ENCODE results near the gene HSP90AA1. TPM values are rescaled to one million over a fixed set of nuclear protein-coding genes. Genes with fewer than 3 reads are reported as not detected.

The HSP90AA1 gene
- total RNA-seq, 2 experiments from 2014 or later = 451 to 462 TPM

DNA sequence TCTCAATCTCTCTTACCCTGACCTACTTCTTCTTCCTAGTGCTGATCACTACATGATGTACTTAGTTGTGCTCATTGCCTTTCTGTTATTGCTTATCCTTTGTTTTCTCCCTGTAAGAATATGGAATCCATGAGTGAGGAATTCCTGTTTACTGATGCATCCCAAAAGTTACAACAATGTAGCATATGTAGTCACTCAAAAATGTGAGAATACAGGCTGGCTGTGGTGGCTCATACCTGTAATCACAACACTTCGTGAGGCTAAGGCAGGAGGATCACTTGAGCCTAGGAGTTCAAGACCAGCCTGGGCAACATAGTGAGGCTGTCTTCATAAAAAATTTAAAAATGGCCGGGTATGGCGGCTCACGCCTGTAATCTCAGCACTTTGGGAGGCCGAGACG lies 44.9 kb upstream of the HSP90AA1 start:
- DNase-seq (no peak), ATAC-seq (ENCODE audit: poor library complexity) (no peak)
- Histone ChIP-seq H3K27ac (ENCODE audit: low read depth in 1 of 2, low read length in 2 of 2) (no peak overlapping the region), H3K4me1 (ENCODE audit: insufficient read depth, low read length) (no peaks in the 10 kb centered on the region), H3K36me3 (ENCODE audit: insufficient read depth, low read length) (no peaks in the 10 kb centered on the region), H3K4me3 (ENCODE audit: low read length) (no peak overlapping the region), H3K9me3 (ENCODE audit: control insufficient read depth in 1 of 2, insufficient read depth in 1 of 2, low read length in 2 of 2) (no peaks in the 10 kb centered on the region), H3K27me3 (ENCODE audit: control insufficient read depth in 1 of 2, insufficient read depth in 2 of 2, low read length in 2 of 2) (no peaks in the 10 kb centered on the region)
- Mint-ChIP-seq H3K4me3 (no peak overlapping the region), H3K4me1 (ENCODE audit: low read depth) (no peaks in the 10 kb centered on the region), H3K27ac (no peak overlapping the region), H3K36me3 (ENCODE audit: low read depth) (peaks cover 4% of the 10 kb centered on the region), H3K9me3 (no peaks in the 10 kb centered on the region), H3K27me3 (no peaks in the 10 kb centered on the region)
- POLR2A ChIA-PET = no interaction called here
- intact Hi-C loops (cut with DNase I, micrococcal nuclease) = no loop called here
- CTCF ChIA-PET = no interaction called here
- TF ChIP-seq, protein P1, sequence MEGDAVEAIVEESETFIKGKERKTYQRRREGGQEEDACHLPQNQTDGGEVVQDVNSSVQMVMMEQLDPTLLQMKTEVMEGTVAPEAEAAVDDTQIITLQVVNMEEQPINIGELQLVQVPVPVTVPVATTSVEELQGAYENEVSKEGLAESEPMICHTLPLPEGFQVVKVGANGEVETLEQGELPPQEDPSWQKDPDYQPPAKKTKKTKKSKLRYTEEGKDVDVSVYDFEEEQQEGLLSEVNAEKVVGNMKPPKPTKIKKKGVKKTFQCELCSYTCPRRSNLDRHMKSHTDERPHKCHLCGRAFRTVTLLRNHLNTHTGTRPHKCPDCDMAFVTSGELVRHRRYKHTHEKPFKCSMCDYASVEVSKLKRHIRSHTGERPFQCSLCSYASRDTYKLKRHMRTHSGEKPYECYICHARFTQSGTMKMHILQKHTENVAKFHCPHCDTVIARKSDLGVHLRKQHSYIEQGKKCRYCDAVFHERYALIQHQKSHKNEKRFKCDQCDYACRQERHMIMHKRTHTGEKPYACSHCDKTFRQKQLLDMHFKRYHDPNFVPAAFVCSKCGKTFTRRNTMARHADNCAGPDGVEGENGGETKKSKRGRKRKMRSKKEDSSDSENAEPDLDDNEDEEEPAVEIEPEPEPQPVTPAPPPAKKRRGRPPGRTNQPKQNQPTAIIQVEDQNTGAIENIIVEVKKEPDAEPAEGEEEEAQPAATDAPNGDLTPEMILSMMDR (IDR thresholded peaks at IDR 0.05) = no peak

DNA sequence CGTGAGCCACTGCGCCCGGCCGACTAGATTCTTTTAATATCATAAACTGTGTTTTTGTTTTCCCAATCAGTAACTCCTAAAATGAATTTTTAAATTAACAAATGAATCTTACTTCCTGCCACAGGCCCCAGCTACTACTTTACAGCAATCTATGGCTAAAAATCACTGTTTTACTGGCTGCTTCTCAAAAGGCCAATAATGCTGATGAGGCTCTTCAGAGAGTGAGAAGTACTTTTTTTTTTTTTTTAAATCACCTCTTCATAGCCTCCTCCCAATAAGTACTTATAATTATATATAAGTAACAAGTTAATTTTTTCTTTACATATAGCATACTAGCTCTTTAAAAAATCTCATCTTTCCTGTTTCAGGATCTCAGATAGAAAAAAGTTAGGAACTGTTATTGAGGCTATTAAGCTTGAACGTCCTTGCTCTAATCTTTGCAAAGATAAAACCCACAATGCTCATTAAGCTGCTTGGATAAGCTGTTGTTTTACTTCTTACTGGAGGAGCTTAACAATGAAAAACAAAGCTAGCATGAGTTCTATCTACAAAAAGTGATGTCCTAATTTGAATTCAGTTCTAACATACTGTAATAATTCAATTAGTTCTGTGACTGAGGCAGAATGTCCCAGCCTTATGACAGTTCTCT lies 40.1 kb upstream of the HSP90AA1 start:
- Mint-ChIP-seq H3K27ac (no peak overlapping the region), H3K9me3 (no peaks in the 10 kb centered on the region), H3K4me1 (ENCODE audit: low read depth) (no peaks in the 10 kb centered on the region), H3K4me3 (no peak overlapping the region), H3K36me3 (ENCODE audit: low read depth) (no peaks in the 10 kb centered on the region), H3K27me3 (no peaks in the 10 kb centered on the region)
- intact Hi-C loops (cut with DNase I, micrococcal nuclease) = no loop called here
- DNase-seq (no peak), ATAC-seq (ENCODE audit: poor library complexity) (no peak)
- H3K36me3 ChIP-seq (ENCODE audit: insufficient read depth, low read length) = no peaks in the 10 kb centered on the region
- H3K27me3 ChIP-seq (ENCODE audit: control insufficient read depth in 1 of 2, insufficient read depth in 2 of 2, low read length in 2 of 2) = no peaks in the 10 kb centered on the region
- H3K27ac ChIP-seq (ENCODE audit: low read depth in 1 of 2, low read length in 2 of 2) = no peak overlapping the region
- CTCF ChIA-PET = interaction anchor here (1.3 kb wide), 1 partner anchor 30 kb away, joined by 4 read pairs; no protein-coding TSS in a partner anchor
- POLR2A ChIA-PET = no interaction called here
- H3K4me1 ChIP-seq (ENCODE audit: insufficient read depth, low read length) = no peaks in the 10 kb centered on the region
- H3K9me3 ChIP-seq (ENCODE audit: control insufficient read depth in 1 of 2, insufficient read depth in 1 of 2, low read length in 2 of 2) = no peaks in the 10 kb centered on the region
- H3K4me3 ChIP-seq (ENCODE audit: low read length) = no peak overlapping the region
- TF ChIP-seq, protein P1 (IDR thresholded peaks at IDR 0.05) = no peak

DNA sequence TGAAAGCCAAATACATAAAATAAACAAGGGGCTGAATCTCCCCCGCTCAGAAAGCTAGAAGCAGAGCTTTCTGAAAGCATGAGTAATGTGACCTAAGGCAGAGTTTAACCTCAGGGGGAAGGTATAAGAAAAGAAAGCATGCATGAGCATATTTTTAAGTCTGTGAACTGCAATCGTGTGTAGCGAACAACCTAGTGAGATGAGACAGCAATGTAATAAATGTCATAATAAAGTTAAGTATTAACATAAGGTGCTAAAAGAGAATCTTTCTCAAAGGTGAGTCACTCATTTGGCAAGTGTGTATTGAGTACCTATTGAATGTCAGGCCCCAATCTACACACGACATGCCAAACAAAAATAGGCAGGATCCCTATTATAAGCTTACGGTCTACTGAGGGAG lies 38.7 kb upstream of the HSP90AA1 start:
- no peaks in the 10 kb centered on the region for H3K4me1 ChIP-seq (ENCODE audit: insufficient read depth, low read length)
- no peak overlapping the region for H3K27ac ChIP-seq (ENCODE audit: low read depth in 1 of 2, low read length in 2 of 2)
- H3K36me3 ChIP-seq (ENCODE audit: insufficient read depth, low read length) = no peaks in the 10 kb centered on the region
- H3K4me3 ChIP-seq (ENCODE audit: low read length) = no peak overlapping the region
- ATAC-seq (ENCODE audit: poor library complexity) (no peak), DNase-seq (no peak)
- TF ChIP-seq, protein P1 (IDR thresholded peaks at IDR 0.05) = no peak
- H3K27me3 ChIP-seq (ENCODE audit: control insufficient read depth in 1 of 2, insufficient read depth in 2 of 2, low read length in 2 of 2) = no peaks in the 10 kb centered on the region
- no peaks in the 10 kb centered on the region for H3K9me3 Mint-ChIP-seq
- ChIA-PET POLR2A (no interaction called here), CTCF (no interaction called here)
- intact Hi-C loops (cut with DNase I, micrococcal nuclease) = no loop called here
- no peaks in the 10 kb centered on the region for H3K9me3 ChIP-seq (ENCODE audit: control insufficient read depth in 1 of 2, insufficient read depth in 1 of 2, low read length in 2 of 2)
- no peaks in the 10 kb centered on the region for H3K4me1 Mint-ChIP-seq (ENCODE audit: low read depth)
- no peaks in the 10 kb centered on the region for H3K36me3 Mint-ChIP-seq (ENCODE audit: low read depth)
- no peak overlapping the region for H3K4me3 Mint-ChIP-seq
- H3K27ac Mint-ChIP-seq = no peak overlapping the region
- H3K27me3 Mint-ChIP-seq = no peaks in the 10 kb centered on the region

All from CD4-positive, alpha-beta T cell (primary cell).